Esophagus muscularis mucosa (tissue), 4 donors: ENCODE results near the gene UCHL5. TPM values are rescaled to one million over a fixed set of nuclear protein-coding genes. Genes with fewer than 3 reads are reported as not detected.
A peak's percentile ranks its signal among the peaks of the same experiment; 100 is the strongest.

Experiments used
- DNase-seq: peaks from one replicate; pipeline ENCODE4 v3.0.0-alpha.2; 2017; ENCODE audit errors: extremely low spot score
- H3K27ac ChIP-seq, 4 donors: fragments of 200-600 bp; sonication (generic); replicated peaks in 1 of 4; 1 replicate in 3 of 4; 2 replicates in 1 of 4; pipeline ENCODE4 v1.5.1; 2016 to 2019; ENCODE audit warnings: mild to moderate bottlenecking in 1 of 4
- H3K27me3 ChIP-seq, 4 donors: fragments of 200-600 bp; sonication (generic); one replicate each; pipeline versions ENCODE4 v1.5.1 to v1.6.0; 2016 to 2019
- H3K36me3 ChIP-seq, 4 donors: fragments of 200-600 bp; sonication (generic); one replicate each; pipeline ENCODE4 v1.5.1; 2016 to 2019
- H3K4me1 ChIP-seq, 4 donors: fragments of 200-600 bp; sonication (generic); one replicate each; pipeline ENCODE4 v1.5.1; 2016 to 2019
- H3K4me3 ChIP-seq, 4 donors: fragments of 200-600 bp; sonication (generic); 1 replicate in 2 of 4; 2 replicates in 2 of 4; pipeline ENCODE4 v1.5.1; 2016 to 2019; ENCODE audit warnings: mild to moderate bottlenecking in 4 of 4, moderate library complexity in 1 of 4
- H3K9me3 ChIP-seq, 4 donors: fragments of 200-600 bp; sonication (generic); 1 replicate in 3 of 4; 2 replicates in 1 of 4; pipeline ENCODE4 v1.5.1; 2016 to 2019
- EP300 ChIP-seq: sonication (generic); formaldehyde crosslinking; IDR thresholded peaks from one replicate; pipeline ENCODE4 v1.6.1; 2017; ENCODE audit warnings: antibody characterized with exemption
- POLR2A ChIP-seq: fragments of 450-650 bp; IDR thresholded peaks from one replicate; pipeline ENCODE4 v1.6.1; 2017; ENCODE audit warnings: antibody characterized with exemption, moderate library complexity, mild to moderate bottlenecking, low read depth
- POLR2AphosphoS5 ChIP-seq, 2 donors: sonication (generic); formaldehyde crosslinking; IDR thresholded peaks; one replicate each; pipeline ENCODE4 v1.6.1; 2017; ENCODE audit warnings: antibody characterized with exemption in 2 of 2
- WGBS: methylation state at CpG from one replicate; pipeline ENCODE4 v1.1.5; 2018; 5-methylcytosine and 5-hydroxymethylcytosine counted together
- intact Hi-C: fragments of 100-400 bp; cut with DNase I; formaldehyde crosslinking; loops from one replicate; pipeline ENCODE4 v1.15.1; 2023
- total RNA-seq, 4 donors: library from RNA; depleted of rRNA; stranded (reverse); fragments of >200 nt; gene quantifications; one replicate each; pipeline versions ENCODE4 v1.1.0 to v1.2.1, GENCODE V29; 2016
- TF ChIP-seq, protein P1 (sequence below), 3 experiments: fragments of 200-600 bp in 2 of 3; fragments of 450-650 bp in 1 of 3; sonication (generic) in 2 of 3; IDR thresholded peaks; one replicate each; pipeline ENCODE4 v1.5.1; 2017 to 2019; ENCODE audit warnings: antibody characterized with exemption in 3 of 3, mild to moderate bottlenecking in 2 of 3, moderate library complexity in 1 of 3

Gene UCHL5
- total RNA-seq, 4 donors from 2014 or later: 24.0 to 33.8 (median 28.8) TPM

DNA sequence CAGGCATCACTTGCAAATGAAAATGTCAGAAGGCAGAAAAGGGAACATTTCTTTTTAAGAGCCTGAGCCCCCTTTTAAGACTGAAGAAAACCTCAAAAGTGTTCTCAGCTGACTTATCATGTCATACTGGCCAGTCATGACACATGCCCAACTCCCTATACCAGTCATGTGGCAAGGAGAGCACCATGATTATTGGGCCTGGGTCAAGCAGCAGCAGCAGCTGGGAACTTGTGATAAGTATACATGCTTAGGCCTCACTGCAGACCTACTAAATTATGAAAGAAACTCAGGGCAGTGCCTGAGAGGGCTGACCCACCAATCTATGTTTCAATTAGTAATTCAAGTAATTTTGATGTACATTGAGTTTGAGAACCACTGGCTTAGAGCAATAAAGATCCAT, 8.9 kb upstream of the UCHL5 start:
- intact Hi-C loops: no loop called here
- TF ChIP-seq POLR2AphosphoS5 (IDR thresholded peaks at IDR 0.05) (no peak), POLR2A (no peak), EP300 (no peak)
- TF ChIP-seq, protein P1, sequence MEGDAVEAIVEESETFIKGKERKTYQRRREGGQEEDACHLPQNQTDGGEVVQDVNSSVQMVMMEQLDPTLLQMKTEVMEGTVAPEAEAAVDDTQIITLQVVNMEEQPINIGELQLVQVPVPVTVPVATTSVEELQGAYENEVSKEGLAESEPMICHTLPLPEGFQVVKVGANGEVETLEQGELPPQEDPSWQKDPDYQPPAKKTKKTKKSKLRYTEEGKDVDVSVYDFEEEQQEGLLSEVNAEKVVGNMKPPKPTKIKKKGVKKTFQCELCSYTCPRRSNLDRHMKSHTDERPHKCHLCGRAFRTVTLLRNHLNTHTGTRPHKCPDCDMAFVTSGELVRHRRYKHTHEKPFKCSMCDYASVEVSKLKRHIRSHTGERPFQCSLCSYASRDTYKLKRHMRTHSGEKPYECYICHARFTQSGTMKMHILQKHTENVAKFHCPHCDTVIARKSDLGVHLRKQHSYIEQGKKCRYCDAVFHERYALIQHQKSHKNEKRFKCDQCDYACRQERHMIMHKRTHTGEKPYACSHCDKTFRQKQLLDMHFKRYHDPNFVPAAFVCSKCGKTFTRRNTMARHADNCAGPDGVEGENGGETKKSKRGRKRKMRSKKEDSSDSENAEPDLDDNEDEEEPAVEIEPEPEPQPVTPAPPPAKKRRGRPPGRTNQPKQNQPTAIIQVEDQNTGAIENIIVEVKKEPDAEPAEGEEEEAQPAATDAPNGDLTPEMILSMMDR (IDR thresholded peaks at IDR 0.05): no peak
- peaks cover 12 to 55% (median 46%) of the 10 kb centered on the region in 4 donors for H3K4me1 ChIP-seq

DNA sequence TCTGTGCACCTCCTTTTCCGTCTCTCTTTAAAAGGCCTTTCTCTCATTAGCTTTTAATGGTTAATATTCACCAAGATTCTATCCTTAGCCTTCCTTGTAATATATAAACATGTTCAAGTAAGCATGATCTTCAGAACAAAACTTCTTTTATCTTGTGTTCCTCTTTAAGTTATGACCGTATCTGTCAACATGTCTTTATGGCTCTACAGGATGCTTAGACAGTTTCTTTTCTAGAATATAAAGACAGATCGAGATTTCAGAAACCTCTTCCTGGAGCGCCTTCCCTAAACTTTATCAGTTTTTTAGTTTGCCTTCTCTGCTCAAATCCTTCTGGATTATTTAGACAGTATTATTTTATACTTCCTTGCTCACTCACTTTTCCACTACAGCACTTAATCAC, 7.4 kb upstream of the UCHL5 start:
- no peak overlapping the region for H3K27ac ChIP-seq
- TF ChIP-seq POLR2AphosphoS5 (IDR thresholded peaks at IDR 0.05): no peak
- TF ChIP-seq EP300: no peak
- TF ChIP-seq, protein P1 (IDR thresholded peaks at IDR 0.05): no peak
- TF ChIP-seq POLR2A: no peak
- 89% methylated on average over 4 of the region's 4 CpGs for WGBS
- no peak overlapping the region for H3K4me3 ChIP-seq
- H3K9me3 ChIP-seq: no peaks in the 10 kb centered on the region
- intact Hi-C loops: no loop called here
- peaks cover 0 to 9% (median 2%) of the 10 kb centered on the region in 4 donors for H3K36me3 ChIP-seq
- H3K27me3 ChIP-seq: no peaks in the 10 kb centered on the region
- DNase-seq: no peak
- peaks cover 17 to 66% (median 58%) of the 10 kb centered on the region in 4 donors for H3K4me1 ChIP-seq

More for the DNA sequence above, 8.9 kb upstream of the UCHL5 start:
- H3K9me3 ChIP-seq: no peaks in the 10 kb centered on the region
- peaks cover 0 to 19% (median 2%) of the 10 kb centered on the region in 4 donors for H3K36me3 ChIP-seq
- DNase-seq: no peak
- H3K27me3 ChIP-seq: no peaks in the 10 kb centered on the region
- no peak overlapping the region for H3K4me3 ChIP-seq
- no peak overlapping the region for H3K27ac ChIP-seq

DNA sequence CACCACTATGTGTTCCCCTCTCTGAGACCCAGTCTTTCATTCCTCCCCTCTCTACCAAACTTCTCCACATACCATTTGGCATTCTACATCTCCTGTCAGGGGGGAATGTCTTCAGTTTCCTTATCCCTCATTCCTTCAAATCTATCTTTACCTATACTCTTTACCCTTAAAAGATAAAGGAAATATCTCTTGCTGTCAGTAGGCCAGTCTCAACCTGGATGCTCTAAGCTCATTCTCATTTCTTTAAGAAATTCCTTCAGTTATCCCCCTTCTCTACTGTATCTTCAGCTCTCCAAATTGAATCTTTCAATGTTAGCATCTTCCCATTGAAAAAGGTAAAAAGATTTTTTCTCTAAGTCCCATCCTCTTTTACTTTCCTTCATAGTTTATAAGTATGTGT, 6.8 kb upstream of the UCHL5 start:
- H3K9me3 ChIP-seq: no peaks in the 10 kb centered on the region
- H3K4me3 ChIP-seq: no peak overlapping the region
- H3K27ac ChIP-seq: no peak overlapping the region
- TF ChIP-seq EP300: no peak
- no peak for TF ChIP-seq POLR2A
- TF ChIP-seq, protein P1 (IDR thresholded peaks at IDR 0.05): no peak
- TF ChIP-seq POLR2AphosphoS5 (IDR thresholded peaks at IDR 0.05): no peak
- DNase-seq: no peak
- peaks cover 0 to 9% (median 2%) of the 10 kb centered on the region in 4 donors for H3K36me3 ChIP-seq
- H3K4me1 ChIP-seq: peaks cover 21 to 67% (median 59%) of the 10 kb centered on the region in 4 donors
- intact Hi-C loops: no loop called here
- no peaks in the 10 kb centered on the region for H3K27me3 ChIP-seq

DNA sequence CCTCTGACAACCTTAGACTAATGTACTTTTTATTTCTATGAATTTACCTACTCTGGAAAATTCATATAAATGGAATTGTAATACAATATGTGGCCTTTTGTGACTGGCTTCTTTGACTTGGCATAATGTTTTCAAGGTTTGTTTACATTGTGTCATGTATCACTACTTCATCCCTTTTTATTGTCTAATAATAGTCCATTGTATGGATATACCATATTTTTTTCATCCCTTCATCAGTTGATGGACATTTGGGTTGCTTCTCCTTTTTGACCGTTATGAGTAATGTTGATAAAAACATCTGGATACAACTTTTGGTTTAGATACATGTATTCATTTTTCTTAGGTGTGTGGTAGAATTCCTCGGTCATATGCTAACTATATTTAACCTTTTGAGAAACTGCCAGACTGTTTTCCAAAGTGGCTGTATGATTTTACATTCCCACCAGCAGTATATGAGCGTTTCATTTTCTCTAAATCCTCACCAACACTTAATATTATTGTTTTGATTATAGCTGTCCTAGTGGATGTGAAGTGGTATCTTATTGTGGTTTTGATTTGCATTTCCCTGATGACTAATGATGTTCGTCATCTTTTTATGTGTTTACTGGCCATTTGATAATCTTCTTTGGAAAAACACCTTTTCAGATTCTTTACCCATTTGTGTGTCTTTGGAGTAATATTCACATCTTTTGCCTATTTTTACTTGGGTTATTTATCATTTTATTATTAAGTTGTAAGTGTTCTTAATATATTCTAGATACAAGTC, 3.7 kb upstream of the UCHL5 start:
- WGBS: 93% methylated on average over 4 of the region's 4 CpGs
- Histone ChIP-seq H3K4me3 (no peak overlapping the region), H3K9me3 (no peaks in the 10 kb centered on the region), H3K27me3 (no peaks in the 10 kb centered on the region), H3K4me1 (peaks cover 20 to 69% (median 54%) of the 10 kb centered on the region in 4 donors), H3K27ac (no peak overlapping the region), H3K36me3 (no peaks in the 10 kb centered on the region)
- no peak for TF ChIP-seq POLR2AphosphoS5 (IDR thresholded peaks at IDR 0.05)
- no peak for TF ChIP-seq EP300
- no peak for TF ChIP-seq POLR2A
- TF ChIP-seq, protein P1 (IDR thresholded peaks at IDR 0.05): no peak
- DNase-seq: no peak
- intact Hi-C loops: loop anchor here (5.0 kb wide), 1 partner anchor 39 kb away; no protein-coding TSS in a partner anchor

DNA sequence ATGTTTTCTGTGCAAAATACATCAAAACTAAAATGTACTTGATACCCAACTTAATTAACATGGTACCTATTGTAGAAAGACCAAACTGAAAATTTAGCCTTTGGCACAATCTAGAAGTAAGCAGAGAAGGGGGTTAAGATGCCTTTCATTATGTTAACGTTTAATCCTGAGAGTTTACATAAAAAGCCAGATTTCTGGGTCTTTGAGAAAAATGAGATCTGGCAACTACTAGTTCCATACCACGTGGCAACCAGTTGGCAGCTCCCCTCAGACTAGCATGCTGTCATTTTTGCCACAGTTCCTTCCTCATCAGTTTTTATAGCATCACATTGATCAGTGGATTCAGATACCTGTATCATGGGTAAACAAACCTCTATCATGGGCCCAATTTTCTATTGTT, 1.8 kb upstream of the UCHL5 start:
- H3K9me3 ChIP-seq: no peaks in the 10 kb centered on the region
- DNase-seq: no peak
- peak overlapping the region; percentile 97 to 98 (median 98) for H3K27ac ChIP-seq
- 11% methylated on average over 2 of the region's 2 CpGs for WGBS
- peaks cover 26 to 67% (median 54%) of the 10 kb centered on the region in 4 donors for H3K4me1 ChIP-seq
- intact Hi-C loops: loop anchor here (5.0 kb wide), 1 partner anchor 41 kb away; no protein-coding TSS in a partner anchor
- TF ChIP-seq, protein P1 (IDR thresholded peaks at IDR 0.05): no peak
- TF ChIP-seq EP300: no peak
- no peak for TF ChIP-seq POLR2AphosphoS5 (IDR thresholded peaks at IDR 0.05)
- TF ChIP-seq POLR2A: no peak
- no peaks in the 10 kb centered on the region for H3K36me3 ChIP-seq
- peak overlapping the region; percentile 73 to 87 (median 84) for H3K4me3 ChIP-seq
- H3K27me3 ChIP-seq: no peaks in the 10 kb centered on the region
